ENCODE data around the gene CFAP210.
"Not testable (repeated sequence)": the region's sequence is repeated elsewhere in the genome, so short reads cannot be mapped to it uniquely, and the experiment has no call there.

GRCh38 chr2:169687943-169688342 is 6.3 kb downstream of the CFAP210 start:
- not testable (repeated sequence) for TF ChIP-seq CTCF (IDR thresholded peaks at IDR 0.05); POLR2A (IDR thresholded peaks at IDR 0.05; ENCODE audit: low read length); POLR2AphosphoS2 (conservative IDR thresholded peaks at IDR 0.05; ENCODE audit: low read length)
